GM12801 (cell line): ENCODE results near the gene KLRF1.

Source experiments
- TF ChIP-seq, protein P1 (sequence below): IDR thresholded peaks from one replicate; pipeline ENCODE4 v1.5.1; 2011; ENCODE audit warnings: control low read depth; ENCODE audit not compliant: insufficient read length; ENCODE audit errors: extremely low read depth

KLRF1 gene, protein sequence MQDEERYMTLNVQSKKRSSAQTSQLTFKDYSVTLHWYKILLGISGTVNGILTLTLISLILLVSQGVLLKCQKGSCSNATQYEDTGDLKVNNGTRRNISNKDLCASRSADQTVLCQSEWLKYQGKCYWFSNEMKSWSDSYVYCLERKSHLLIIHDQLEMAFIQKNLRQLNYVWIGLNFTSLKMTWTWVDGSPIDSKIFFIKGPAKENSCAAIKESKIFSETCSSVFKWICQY

DNA sequence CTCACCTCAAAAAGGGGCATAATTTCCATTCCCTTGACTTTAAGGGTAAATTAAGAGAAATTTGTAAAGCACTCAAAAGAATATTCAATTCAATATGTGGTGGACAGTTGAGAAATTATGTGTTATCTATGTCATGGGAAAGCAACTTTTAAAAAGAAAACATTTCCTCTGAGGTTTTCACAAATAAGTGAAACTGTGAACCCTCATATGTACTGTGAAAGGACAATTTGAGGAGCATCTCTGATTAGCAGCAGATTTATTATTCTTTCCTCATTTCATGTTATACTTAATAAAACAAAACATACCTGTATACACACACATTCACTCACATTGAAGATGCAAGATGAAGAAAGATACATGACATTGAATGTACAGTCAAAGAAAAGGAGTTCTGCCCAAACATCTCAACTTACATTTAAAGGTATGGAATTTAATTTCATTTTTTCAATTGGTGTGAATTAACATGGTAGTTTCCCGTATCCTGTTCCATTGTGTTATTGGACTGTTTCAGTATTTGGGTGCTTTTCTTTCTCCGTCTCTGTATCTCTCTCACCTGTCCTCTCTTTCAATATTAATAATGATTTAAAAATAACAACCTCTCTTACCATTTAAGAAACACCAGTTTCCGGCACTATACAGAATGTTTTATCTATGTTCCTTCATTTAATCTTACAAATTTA, at the start of gene KLRF1:
TSS of gene KLRF1 (plus strand) at position 273 of the 680 bp plus-strand sequence. CDS start at position 337, 64 bp downstream.
- TF ChIP-seq, protein P1, sequence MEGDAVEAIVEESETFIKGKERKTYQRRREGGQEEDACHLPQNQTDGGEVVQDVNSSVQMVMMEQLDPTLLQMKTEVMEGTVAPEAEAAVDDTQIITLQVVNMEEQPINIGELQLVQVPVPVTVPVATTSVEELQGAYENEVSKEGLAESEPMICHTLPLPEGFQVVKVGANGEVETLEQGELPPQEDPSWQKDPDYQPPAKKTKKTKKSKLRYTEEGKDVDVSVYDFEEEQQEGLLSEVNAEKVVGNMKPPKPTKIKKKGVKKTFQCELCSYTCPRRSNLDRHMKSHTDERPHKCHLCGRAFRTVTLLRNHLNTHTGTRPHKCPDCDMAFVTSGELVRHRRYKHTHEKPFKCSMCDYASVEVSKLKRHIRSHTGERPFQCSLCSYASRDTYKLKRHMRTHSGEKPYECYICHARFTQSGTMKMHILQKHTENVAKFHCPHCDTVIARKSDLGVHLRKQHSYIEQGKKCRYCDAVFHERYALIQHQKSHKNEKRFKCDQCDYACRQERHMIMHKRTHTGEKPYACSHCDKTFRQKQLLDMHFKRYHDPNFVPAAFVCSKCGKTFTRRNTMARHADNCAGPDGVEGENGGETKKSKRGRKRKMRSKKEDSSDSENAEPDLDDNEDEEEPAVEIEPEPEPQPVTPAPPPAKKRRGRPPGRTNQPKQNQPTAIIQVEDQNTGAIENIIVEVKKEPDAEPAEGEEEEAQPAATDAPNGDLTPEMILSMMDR: no peak

GRCh38 chr12:9779209-9779608, 48.1 kb upstream of the KLRF1 start:
- TF ChIP-seq, protein P1: no peak

GRCh38 chr12:9781360-9781759, 45.9 kb upstream of the KLRF1 start:
- TF ChIP-seq, protein P1: no peak

DNA sequence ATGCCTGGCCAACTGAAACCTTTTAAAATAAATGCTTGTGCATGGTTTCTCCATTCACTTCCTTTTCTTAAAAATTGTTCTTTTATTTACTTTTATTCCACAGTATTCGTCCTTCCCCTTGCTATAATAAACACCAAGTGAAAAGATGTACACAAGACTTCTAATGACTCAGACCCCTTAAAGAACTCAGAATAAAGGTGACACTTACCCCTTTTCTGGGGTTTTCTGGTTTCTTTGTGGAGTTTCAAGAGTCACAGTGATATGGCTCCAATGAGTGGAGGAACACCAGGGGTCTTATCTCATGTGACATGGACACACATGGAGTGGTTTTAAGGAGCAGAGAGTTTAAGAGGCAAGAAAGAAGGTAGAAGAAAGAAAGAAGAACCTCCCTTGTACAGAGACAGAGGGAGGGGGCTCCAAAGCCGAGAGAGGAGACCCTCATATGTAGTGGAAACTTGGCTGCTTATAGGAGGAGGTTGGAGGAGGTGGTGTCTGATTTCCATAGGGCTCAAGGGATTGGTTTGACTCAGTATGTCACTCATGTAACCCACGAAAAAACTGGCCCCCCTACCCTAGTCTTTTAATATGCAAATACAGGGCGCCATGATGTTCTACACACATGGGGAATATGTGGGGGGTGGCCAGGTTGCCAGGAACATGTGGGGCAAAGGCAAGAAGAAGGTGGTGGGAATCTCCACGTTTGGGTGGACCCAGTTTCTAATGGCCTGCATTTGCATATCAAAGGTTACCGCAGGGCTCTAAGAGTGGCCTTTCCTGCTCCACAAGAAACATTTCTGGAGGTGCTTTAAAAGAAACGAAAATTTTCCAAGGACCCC, 44.5 kb upstream of the KLRF1 start:
- TF ChIP-seq, protein P1: no peak

DNA sequence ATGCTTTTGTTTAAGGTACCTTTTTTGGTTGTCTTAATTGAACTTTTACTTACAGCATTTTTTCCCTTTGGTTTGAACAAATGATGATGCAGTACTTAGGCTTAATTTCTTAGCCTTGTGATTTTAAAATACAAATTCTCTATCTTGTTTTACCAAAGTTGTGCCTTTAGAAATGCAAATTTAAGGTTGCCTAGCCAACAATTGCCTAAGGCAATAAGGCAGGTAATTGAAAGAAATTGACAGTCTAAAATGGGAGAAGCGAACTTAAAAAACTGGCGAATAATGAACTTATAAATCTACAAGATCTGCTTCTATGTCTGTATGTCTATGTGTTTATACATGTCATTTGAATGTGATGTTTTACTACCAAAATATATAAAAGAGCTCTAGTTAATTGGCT, 43.0 kb upstream of the KLRF1 start:
- TF ChIP-seq, protein P1: no peak

DNA sequence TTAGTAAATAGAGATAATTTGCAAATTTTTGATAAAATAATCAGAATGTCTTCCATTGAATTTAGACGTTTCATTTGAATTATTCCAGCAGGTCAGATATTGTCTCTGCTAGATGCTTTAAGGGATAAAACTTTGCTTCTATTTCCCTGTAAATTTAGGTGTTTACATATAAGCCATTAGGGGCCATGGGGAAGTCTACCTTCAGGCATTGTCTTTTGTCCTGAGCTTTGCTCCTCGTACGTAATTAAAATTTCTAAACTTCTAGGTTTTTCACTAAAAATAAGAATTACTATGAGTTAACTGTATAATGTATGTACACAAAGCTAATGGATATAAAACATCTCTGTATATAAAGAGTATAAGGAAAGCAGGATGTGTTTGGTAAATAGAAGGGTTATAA, 42.5 kb upstream of the KLRF1 start:
- TF ChIP-seq, protein P1: no peak
